Neural cell (in vitro differentiated cells): ENCODE data around the gene SLC8A1. TPM values are rescaled to one million over a fixed set of nuclear protein-coding genes. Genes with fewer than 3 reads are reported as not detected.

Experiments used
- H2AFZ ChIP-seq: fragments of 200-600, 300-800 bp; sonication (generic), shearing (Covaris generic); 2 replicates; pipeline ENCODE4 v1.6.0; 2014; ENCODE audit warnings: low read depth, mild to moderate bottlenecking, antibody characterized with exemption, low read length, moderate library complexity
- H3F3A ChIP-seq: fragments of 200-600 bp; shearing (Covaris generic); 2 replicates; pipeline ENCODE4 v1.6.1; 2016; ENCODE audit warnings: mild to moderate bottlenecking, moderate library complexity, mixed read lengths, antibody characterized with exemption, low read length; ENCODE audit not compliant: insufficient read depth, poor library complexity, severe bottlenecking
- H3K27ac ChIP-seq: fragments of 200-600, 300-800 bp; sonication (generic), shearing (Covaris generic); 2 replicates; pipeline ENCODE4 v1.5.1; 2014; ENCODE audit warnings: mild to moderate bottlenecking, low read length, moderate library complexity
- H3K27me3 ChIP-seq: fragments of 300-800, 200-600 bp; sonication (generic), shearing (Covaris generic); 2 replicates; pipeline ENCODE4 v1.6.0; 2014; ENCODE audit warnings: mild to moderate bottlenecking, low read depth, low read length, moderate library complexity; ENCODE audit not compliant: insufficient read depth
- H3K36me3 ChIP-seq: fragments of 300-800, 200-600 bp; sonication (generic), shearing (Covaris generic); 2 replicates; pipeline ENCODE4 v1.5.1; 2014; ENCODE audit warnings: mild to moderate bottlenecking, antibody characterized with exemption, low read length, moderate library complexity; ENCODE audit not compliant: insufficient read depth
- H3K4me2 ChIP-seq: fragments of 300-800, 200-600 bp; sonication (generic), shearing (Covaris generic); 2 replicates; pipeline ENCODE4 v1.6.0; 2014; ENCODE audit warnings: mild to moderate bottlenecking, low read length
- H3K4me3 ChIP-seq: fragments of 300-800, 200-600 bp; sonication (generic), shearing (Covaris generic); 2 replicates; pipeline ENCODE4 v1.5.1; 2014; ENCODE audit warnings: mild to moderate bottlenecking, low read length, moderate library complexity
- H3K79me2 ChIP-seq: fragments of 200-600 bp; shearing (Covaris generic); replicated peaks from 2 replicates; pipeline ENCODE4 v1.6.0; 2014; ENCODE audit warnings: mild to moderate bottlenecking, low read length, moderate library complexity; ENCODE audit not compliant: insufficient read depth
- H3K9ac ChIP-seq: fragments of 300-800, 200-600 bp; sonication (generic), shearing (Covaris generic); 2 replicates; pipeline ENCODE4 v1.6.1; 2016; ENCODE audit warnings: mild to moderate bottlenecking, low read length, mixed read lengths
- H3K9me2 ChIP-seq: fragments of 200-600 bp; shearing (Covaris generic); 2 replicates; pipeline ENCODE4 v1.6.1; 2016; ENCODE audit warnings: mild to moderate bottlenecking, low read length, mixed read lengths; ENCODE audit not compliant: insufficient read depth
- H3K9me3 ChIP-seq: fragments of 200-600, 300-800 bp; sonication (generic), shearing (Covaris generic); 2 replicates; pipeline ENCODE4 v1.6.1; 2016; ENCODE audit warnings: mild to moderate bottlenecking, mixed run types, low read length, moderate library complexity, mixed read lengths
- H4K20me1 ChIP-seq: fragments of 200-600 bp; shearing (Covaris generic); 2 replicates; pipeline ENCODE4 v1.6.1; 2016; ENCODE audit warnings: mild to moderate bottlenecking, mixed run types; ENCODE audit not compliant: insufficient read depth
- CTCF ChIP-seq: fragments of 450-650 bp; IDR thresholded peaks from 2 replicates; pipeline ENCODE4 v1.5.1; 2014; ENCODE audit warnings: antibody characterized with exemption, mild to moderate bottlenecking, moderate library complexity; ENCODE audit not compliant: poor library complexity, severe bottlenecking
- EP300 ChIP-seq: fragments of 450-650 bp; conservative IDR thresholded peaks from 2 replicates; pipeline ENCODE4 v1.6.1; 2014; ENCODE audit warnings: antibody characterized with exemption, mild to moderate bottlenecking, moderate library complexity; ENCODE audit not compliant: poor library complexity, severe bottlenecking
- EZH2 ChIP-seq: fragments of 200-600, 300-800 bp; shearing (Covaris generic), sonication (generic); IDR thresholded peaks from 2 replicates; pipeline ENCODE4 v1.6.1; 2014; ENCODE audit warnings: antibody characterized with exemption, low read length, borderline replicate concordance, mild to moderate bottlenecking; ENCODE audit not compliant: insufficient read depth, poor library complexity, severe bottlenecking
- MXI1 ChIP-seq: fragments of 450-650 bp; conservative IDR thresholded peaks from 2 replicates; pipeline ENCODE4 v1.6.1; 2014; ENCODE audit warnings: antibody characterized with exemption, mild to moderate bottlenecking; ENCODE audit not compliant: poor library complexity, severe bottlenecking
- POLR2AphosphoS5 ChIP-seq: IDR thresholded peaks from 2 replicates; pipeline ENCODE4 v1.6.1; 2012
- RAD21 ChIP-seq: fragments of 450-650 bp; conservative IDR thresholded peaks from 2 replicates; pipeline ENCODE4 v1.6.1; 2014; ENCODE audit warnings: antibody characterized with exemption, mild to moderate bottlenecking, moderate library complexity
- REST ChIP-seq: IDR thresholded peaks from 2 replicates; pipeline ENCODE4 v1.6.1; 2012; ENCODE audit warnings: borderline replicate concordance
- SMC3 ChIP-seq: fragments of 450-650 bp; conservative IDR thresholded peaks from 2 replicates; pipeline ENCODE4 v1.6.1; 2014; ENCODE audit warnings: antibody characterized with exemption, mild to moderate bottlenecking, moderate library complexity; ENCODE audit not compliant: poor library complexity
- TAF1 ChIP-seq: IDR thresholded peaks from 2 replicates; pipeline ENCODE4 v1.6.1; 2012; ENCODE audit warnings: low read depth
- polyA plus RNA-seq: library from polyadenylated mRNA; depleted of rRNA; stranded (reverse); fragments of >200 nt; gene quantifications from 2 replicates; pipeline ENCODE4 v1.2.3, GENCODE V29; 2014

The SLC8A1 gene
- polyA plus RNA-seq, 1 donor from 2014 or later = 18.7 TPM

GRCh38 chr2:40181855-40182254, 270.0 kb downstream of the SLC8A1 start:
- TF ChIP-seq POLR2AphosphoS5 = no peak
- no peak for TF ChIP-seq REST
- no peak for TF ChIP-seq CTCF
- no peak for TF ChIP-seq RAD21
- TF ChIP-seq SMC3 = no peak
- no peak overlapping the region for H3K27ac ChIP-seq

GRCh38 chr2:40179801-40180200, 272.1 kb downstream of the SLC8A1 start:
- Histone ChIP-seq H3K4me3 (no peak overlapping the region), H4K20me1 (no peaks in the 10 kb centered on the region), H3F3A (no peaks in the 10 kb centered on the region), H3K27ac (no peak overlapping the region), H3K27me3 (no peaks in the 10 kb centered on the region), H3K36me3 (no peaks in the 10 kb centered on the region), H3K9ac (no peak overlapping the region), H3K9me2 (no peaks in the 10 kb centered on the region), H3K9me3 (no peaks in the 10 kb centered on the region), H2AFZ (no peak overlapping the region), H3K79me2 (no peaks in the 10 kb centered on the region), H3K4me2 (no peak overlapping the region)
- TF ChIP-seq EP300 = no peak
- TF ChIP-seq TAF1 = no peak
- no peak for TF ChIP-seq REST
- TF ChIP-seq EZH2 = no peak
- TF ChIP-seq RAD21 = no peak
- TF ChIP-seq MXI1 = no peak
- no peak for TF ChIP-seq CTCF
- no peak for TF ChIP-seq SMC3
- no peak for TF ChIP-seq POLR2AphosphoS5

More at GRCh38 chr2:40181855-40182254, 270.0 kb downstream of the SLC8A1 start:
- Histone ChIP-seq H3K9me2 (no peaks in the 10 kb centered on the region), H3K9me3 (no peaks in the 10 kb centered on the region), H3K4me3 (no peak overlapping the region), H3F3A (no peaks in the 10 kb centered on the region), H3K4me2 (no peak overlapping the region), H4K20me1 (no peaks in the 10 kb centered on the region), H3K79me2 (no peaks in the 10 kb centered on the region), H3K36me3 (no peaks in the 10 kb centered on the region), H2AFZ (no peak overlapping the region), H3K9ac (no peak overlapping the region), H3K27me3 (no peaks in the 10 kb centered on the region)
